Prostate gland (tissue), 2 donors: ENCODE data around the gene GPRIN3.

Experiments
- CTCF ChIP-seq, 4 experiments: fragments of 200-600 bp in 2 of 4; fragments of 450-650 bp in 2 of 4; sonication (generic) in 2 of 4; IDR thresholded peaks; 1 replicate in 3 of 4; 2 replicates in 1 of 4; pipeline ENCODE4 v1.5.1; 2016 to 2019; ENCODE audit warnings: antibody characterized with exemption in 4 of 4, mild to moderate bottlenecking in 2 of 4, moderate library complexity in 2 of 4
- POLR2A ChIP-seq: fragments of 450-650 bp; IDR thresholded peaks from one replicate; pipeline ENCODE4 v1.6.1; 2016; ENCODE audit warnings: antibody characterized with exemption, mild to moderate bottlenecking
- POLR2AphosphoS5 ChIP-seq: sonication (generic); formaldehyde crosslinking; IDR thresholded peaks from one replicate; pipeline ENCODE4 v1.6.1; 2017; ENCODE audit warnings: antibody characterized with exemption

- TF ChIP-seq CTCF (IDR thresholded peaks at IDR 0.05) (no peak), POLR2A (no peak), POLR2AphosphoS5 (no peak)
Observed at GRCh38 chr4:89312066-89312465, 4.5 kb upstream of the GPRIN3 start.
